Cortex of kidney (tissue), 1 donor: ENCODE measurements around the gene SKAP2.

ENCODE experiments used
- DNase-seq: peaks from one replicate; lab custom pipeline; 2025; lab: John Stamatoyannopoulos, UW

The SKAP2 gene

GRCh38 chr7:26637610-26638009 lies 226.8 kb downstream of the SKAP2 start:
- no peak for DNase-seq

DNA sequence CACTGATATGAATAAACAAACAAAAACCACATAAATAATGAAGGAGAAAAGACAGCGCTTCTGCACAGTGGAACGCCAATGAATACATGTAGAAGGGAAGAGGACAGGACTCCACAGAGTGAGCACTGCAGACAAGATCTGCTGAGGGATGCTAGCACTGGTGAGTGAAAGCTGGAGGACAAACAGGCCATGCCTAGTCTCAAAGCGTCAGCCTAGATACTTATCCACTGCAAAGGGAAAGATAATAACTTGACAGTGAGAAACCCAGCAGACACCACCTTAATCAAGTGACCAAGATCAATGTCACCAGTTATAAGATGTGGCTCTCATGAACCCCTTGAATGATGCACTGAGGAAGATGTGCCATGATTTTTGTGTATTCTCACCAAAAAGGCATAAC lies 227.6 kb downstream of the SKAP2 start:
- DNase-seq = no peak

- no peak for DNase-seq
Measured at GRCh38 chr7:26633557-26633956, 230.8 kb downstream of the SKAP2 start.

DNA sequence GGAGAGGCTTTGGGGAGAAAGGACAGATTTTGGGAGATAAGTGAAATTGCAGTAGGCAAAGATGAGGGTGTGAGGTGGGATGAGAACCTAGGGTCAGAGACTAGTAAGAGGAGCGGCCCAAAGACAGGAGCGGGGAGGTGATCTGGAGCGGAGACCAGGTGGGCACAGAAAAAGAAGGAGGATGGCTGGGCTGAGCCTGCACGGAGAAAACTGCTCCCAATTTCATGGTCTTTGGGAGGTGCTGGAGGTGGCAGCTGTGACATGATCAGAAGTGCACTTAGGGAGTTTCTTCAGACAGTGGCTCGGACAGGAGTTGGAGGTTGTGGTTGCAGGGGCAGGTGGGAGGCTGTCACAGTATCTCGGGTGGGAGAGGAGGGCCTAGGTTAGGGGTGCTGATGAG lies 232.8 kb downstream of the SKAP2 start:
- DNase-seq = no peak

DNA sequence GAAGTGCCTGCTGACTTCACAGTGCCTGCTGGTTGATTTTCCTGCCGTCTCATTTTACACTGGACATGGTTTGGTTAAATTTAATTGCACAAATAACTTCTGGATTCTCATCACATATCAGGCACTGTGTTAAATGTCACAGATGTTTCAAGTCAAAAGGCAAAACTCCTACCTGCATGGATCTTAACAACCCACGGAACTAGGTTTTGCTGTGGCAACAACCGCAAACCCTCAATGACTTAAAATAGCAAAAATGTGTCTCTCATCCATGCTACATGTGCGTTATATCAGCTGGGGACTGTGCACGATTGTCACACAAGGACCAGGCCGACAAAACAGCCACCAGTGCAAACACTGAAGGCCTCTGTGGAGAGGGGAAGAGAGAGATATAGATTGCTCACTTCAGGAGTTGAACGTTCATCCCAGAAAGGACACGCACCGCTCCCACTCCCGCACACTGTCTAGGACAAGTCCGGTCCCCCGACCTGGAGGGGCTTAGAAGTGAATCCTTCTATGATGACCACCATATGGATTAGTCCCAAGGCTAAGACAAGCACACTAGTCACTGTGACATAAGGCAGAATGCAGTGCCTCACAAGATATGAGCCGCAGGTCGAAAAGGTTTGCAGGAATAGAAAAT lies 233.3 kb downstream of the SKAP2 start:
- no peak for DNase-seq

DNA sequence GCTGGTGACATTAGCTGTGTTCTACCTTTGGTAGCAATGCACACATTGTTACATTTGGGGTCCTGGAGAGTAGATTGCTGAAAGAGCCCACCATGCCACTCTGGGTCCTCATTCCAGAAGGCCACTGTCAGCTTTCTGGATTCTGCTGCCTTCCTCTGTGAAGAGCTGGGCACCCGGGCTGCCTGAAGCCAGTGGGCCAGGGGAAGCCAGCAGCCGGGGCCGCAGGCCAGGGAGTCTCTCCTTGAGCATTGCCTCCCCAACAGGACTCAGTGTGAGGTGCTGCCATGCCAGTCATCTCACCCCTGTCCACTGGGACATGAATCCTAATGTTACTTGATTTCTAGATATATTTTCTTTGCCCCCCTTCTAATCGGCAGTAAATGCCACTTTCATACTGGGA lies 234.0 kb downstream of the SKAP2 start:
- DNase-seq = no peak

GRCh38 chr7:26629696-26630095 lies 234.7 kb downstream of the SKAP2 start:
- no peak for DNase-seq

- no peak for DNase-seq
Measured at GRCh38 chr7:26627891-26628341, 236.5 kb downstream of the SKAP2 start.

GRCh38 chr7:26627221-26627620 lies 237.2 kb downstream of the SKAP2 start:
- DNase-seq = no peak

DNA sequence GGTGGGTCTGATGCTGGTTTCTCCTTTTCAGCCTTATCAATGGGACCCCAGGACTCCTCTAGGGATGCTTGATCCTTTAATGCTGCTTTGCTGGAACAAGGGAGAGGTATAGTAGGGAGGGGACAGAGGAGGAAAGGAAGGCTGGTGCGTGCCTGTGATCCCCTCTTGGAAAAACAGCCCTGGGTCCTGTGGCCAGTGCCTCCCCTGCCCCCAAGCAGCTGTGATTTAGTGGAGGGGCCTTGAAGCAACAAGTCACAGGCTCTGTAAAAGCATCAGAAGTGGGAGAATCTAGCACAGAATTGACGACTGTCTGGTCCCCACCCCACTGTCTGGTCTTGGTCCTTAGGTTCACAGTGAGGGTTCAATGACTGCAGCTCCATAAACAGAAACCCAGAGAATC lies 237.7 kb downstream of the SKAP2 start:
- no peak for DNase-seq

DNA sequence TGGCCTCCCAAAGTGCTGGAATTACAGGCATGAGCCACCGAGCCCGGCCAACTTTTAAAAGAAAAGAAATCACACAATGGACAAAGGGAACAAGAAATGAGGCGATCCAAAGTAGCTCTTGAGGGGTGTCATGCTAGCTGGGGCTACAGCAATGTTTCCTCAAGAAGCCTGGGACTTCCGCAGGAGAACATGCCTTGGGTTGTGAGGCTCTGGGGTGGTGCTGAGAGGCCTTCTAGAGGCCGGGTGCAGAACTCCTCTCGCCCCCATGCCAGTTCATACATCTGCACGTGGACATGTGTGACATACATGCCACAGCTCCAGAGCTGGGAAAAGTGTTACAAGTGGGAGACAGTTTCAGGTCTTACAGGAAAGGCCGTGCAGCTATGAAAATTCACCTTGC lies 238.2 kb downstream of the SKAP2 start:
- DNase-seq = no peak

- DNase-seq = no peak
Measured at GRCh38 chr7:26625286-26625685, 239.1 kb downstream of the SKAP2 start.

GRCh38 chr7:26624839-26625238 lies 239.6 kb downstream of the SKAP2 start:
- no peak for DNase-seq

GRCh38 chr7:26624431-26624830 lies 240.0 kb downstream of the SKAP2 start:
- no peak for DNase-seq

DNA sequence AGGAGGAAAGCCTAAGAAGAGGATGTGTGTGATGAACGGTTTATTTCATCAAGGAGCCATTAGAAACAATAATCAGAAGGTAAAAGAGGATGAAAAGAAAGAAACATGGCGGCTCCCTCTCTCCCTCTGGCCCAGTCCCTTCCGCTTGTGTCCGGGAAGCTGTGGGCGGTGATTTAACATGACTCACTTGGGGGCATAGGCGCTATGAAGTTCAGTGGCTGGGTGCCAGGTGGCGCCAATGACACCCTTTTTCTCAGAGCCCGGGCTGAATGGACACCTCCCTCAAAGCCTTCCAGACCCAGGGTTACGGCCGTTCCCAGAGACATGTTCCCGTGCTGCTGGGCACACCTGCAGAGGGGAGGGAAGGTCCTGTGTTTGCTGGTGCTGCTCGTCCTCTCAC lies 244.0 kb downstream of the SKAP2 start:
- no peak for DNase-seq

GRCh38 chr7:26619348-26619984 lies 244.9 kb downstream of the SKAP2 start:
- no peak for DNase-seq

GRCh38 chr7:26618898-26619297 lies 245.5 kb downstream of the SKAP2 start:
- no peak for DNase-seq

- DNase-seq = no peak
Measured at GRCh38 chr7:26618449-26618848, 245.9 kb downstream of the SKAP2 start.
